ENCODE measurements around the gene CD70.
"Not testable (repeated sequence)": the region's sequence is repeated elsewhere in the genome, so short reads cannot be mapped to it uniquely, and the experiment has no call there.

The CD70 gene

GRCh38 chr19:6586726-6587092 lies 4.2 kb downstream of the CD70 start:
- Histone ChIP-seq H3K9me3 (ENCODE audit: insufficient read depth, low read depth, low read length) (no peaks in the 10 kb centered on the region), H2AFZ (ENCODE audit: low read length) (peak overlapping the region; percentile 78), H3K36me3 (ENCODE audit: insufficient read depth, low read length) (no peaks in the 10 kb centered on the region), H3K9ac (ENCODE audit: low read depth, low read length, poor library complexity, severe bottlenecking) (no peak overlapping the region), H3K4me3 (ENCODE audit: low read length, poor library complexity, severe bottlenecking) (peak overlapping the region; percentile 50), H3K4me2 (ENCODE audit: low read depth, low read length, poor library complexity, severe bottlenecking) (peak overlapping the region; percentile 55), H3K4me1 (ENCODE audit: insufficient read depth, low read length, poor library complexity, severe bottlenecking) (no peaks in the 10 kb centered on the region), H3K79me2 (ENCODE audit: insufficient read depth, low read length) (no peaks in the 10 kb centered on the region), H3K9me2 (replicated peaks; ENCODE audit: low read depth, low read length) (no peaks in the 10 kb centered on the region), H3K27me3 (ENCODE audit: insufficient read depth, low read length, poor library complexity, severe bottlenecking) (peaks cover 6% of the 10 kb centered on the region), H4K20me1 (ENCODE audit: insufficient read depth, low read length, poor library complexity, severe bottlenecking) (no peaks in the 10 kb centered on the region), H3F3A (ENCODE audit: low read depth) (no peaks in the 10 kb centered on the region)
- TF ChIP-seq, protein P1, sequence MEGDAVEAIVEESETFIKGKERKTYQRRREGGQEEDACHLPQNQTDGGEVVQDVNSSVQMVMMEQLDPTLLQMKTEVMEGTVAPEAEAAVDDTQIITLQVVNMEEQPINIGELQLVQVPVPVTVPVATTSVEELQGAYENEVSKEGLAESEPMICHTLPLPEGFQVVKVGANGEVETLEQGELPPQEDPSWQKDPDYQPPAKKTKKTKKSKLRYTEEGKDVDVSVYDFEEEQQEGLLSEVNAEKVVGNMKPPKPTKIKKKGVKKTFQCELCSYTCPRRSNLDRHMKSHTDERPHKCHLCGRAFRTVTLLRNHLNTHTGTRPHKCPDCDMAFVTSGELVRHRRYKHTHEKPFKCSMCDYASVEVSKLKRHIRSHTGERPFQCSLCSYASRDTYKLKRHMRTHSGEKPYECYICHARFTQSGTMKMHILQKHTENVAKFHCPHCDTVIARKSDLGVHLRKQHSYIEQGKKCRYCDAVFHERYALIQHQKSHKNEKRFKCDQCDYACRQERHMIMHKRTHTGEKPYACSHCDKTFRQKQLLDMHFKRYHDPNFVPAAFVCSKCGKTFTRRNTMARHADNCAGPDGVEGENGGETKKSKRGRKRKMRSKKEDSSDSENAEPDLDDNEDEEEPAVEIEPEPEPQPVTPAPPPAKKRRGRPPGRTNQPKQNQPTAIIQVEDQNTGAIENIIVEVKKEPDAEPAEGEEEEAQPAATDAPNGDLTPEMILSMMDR (conservative IDR thresholded peaks at IDR 0.05; ENCODE audit: low read length) = no peak
- TF ChIP-seq EZH2phosphoT487 (IDR thresholded peaks at IDR 0.05; ENCODE audit: borderline replicate concordance) = no peak

- H4K20me1 ChIP-seq (ENCODE audit: insufficient read depth, low read length, poor library complexity, severe bottlenecking) = no peaks in the 10 kb centered on the region
- no peak overlapping the region for H3K4me3 ChIP-seq (ENCODE audit: low read length, poor library complexity, severe bottlenecking)
- H3K4me1 ChIP-seq (ENCODE audit: insufficient read depth, low read length, poor library complexity, severe bottlenecking) = no peaks in the 10 kb centered on the region
- no peaks in the 10 kb centered on the region for H3K36me3 ChIP-seq (ENCODE audit: insufficient read depth, low read length)
- TF ChIP-seq, protein P1 (conservative IDR thresholded peaks at IDR 0.05; ENCODE audit: low read length) = no peak
- no peak for TF ChIP-seq EZH2phosphoT487 (IDR thresholded peaks at IDR 0.05; ENCODE audit: borderline replicate concordance)
- H3K27me3 ChIP-seq (ENCODE audit: insufficient read depth, low read length, poor library complexity, severe bottlenecking) = peaks cover 6% of the 10 kb centered on the region
- H3F3A ChIP-seq (ENCODE audit: low read depth) = no peaks in the 10 kb centered on the region
- no peaks in the 10 kb centered on the region for H3K9me3 ChIP-seq (ENCODE audit: insufficient read depth, low read depth, low read length)
- H3K79me2 ChIP-seq (ENCODE audit: insufficient read depth, low read length) = no peaks in the 10 kb centered on the region
- H3K4me2 ChIP-seq (ENCODE audit: low read depth, low read length, poor library complexity, severe bottlenecking) = no peak overlapping the region
- no peak overlapping the region for H3K9ac ChIP-seq (ENCODE audit: low read depth, low read length, poor library complexity, severe bottlenecking)
- H3K9me2 ChIP-seq (replicated peaks; ENCODE audit: low read depth, low read length) = no peaks in the 10 kb centered on the region
- no peak overlapping the region for H2AFZ ChIP-seq (ENCODE audit: low read length)
These were observed 4.9 kb downstream of the CD70 start for GRCh38 chr19:6586056-6586455.

GRCh38 chr19:6582515-6583484 lies 8.2 kb downstream of the CD70 start:
- not testable (repeated sequence) for H4K20me1 ChIP-seq (ENCODE audit: insufficient read depth, low read length, poor library complexity, severe bottlenecking); H3K4me3 ChIP-seq (ENCODE audit: low read length, poor library complexity, severe bottlenecking); H3K4me1 ChIP-seq (ENCODE audit: insufficient read depth, low read length, poor library complexity, severe bottlenecking); H3F3A ChIP-seq (ENCODE audit: low read depth); H3K27me3 ChIP-seq (ENCODE audit: insufficient read depth, low read length, poor library complexity, severe bottlenecking); H3K9me3 ChIP-seq (ENCODE audit: insufficient read depth, low read depth, low read length); H3K9me2 ChIP-seq (replicated peaks; ENCODE audit: low read depth, low read length); H3K36me3 ChIP-seq (ENCODE audit: insufficient read depth, low read length); H3K4me2 ChIP-seq (ENCODE audit: low read depth, low read length, poor library complexity, severe bottlenecking); H2AFZ ChIP-seq (ENCODE audit: low read length); H3K9ac ChIP-seq (ENCODE audit: low read depth, low read length, poor library complexity, severe bottlenecking); H3K79me2 ChIP-seq (ENCODE audit: insufficient read depth, low read length)

GRCh38 chr19:6580313-6580712 lies 10.6 kb downstream of the CD70 start:
- no peak overlapping the region for H3K4me2 ChIP-seq (ENCODE audit: low read depth, low read length, poor library complexity, severe bottlenecking)
- no peaks in the 10 kb centered on the region for H3K9me2 ChIP-seq (replicated peaks; ENCODE audit: low read depth, low read length)
- no peaks in the 10 kb centered on the region for H3F3A ChIP-seq (ENCODE audit: low read depth)
- TF ChIP-seq EZH2phosphoT487 (IDR thresholded peaks at IDR 0.05; ENCODE audit: borderline replicate concordance) = no peak
- TF ChIP-seq, protein P1 (conservative IDR thresholded peaks at IDR 0.05; ENCODE audit: low read length) = no peak
- no peaks in the 10 kb centered on the region for H3K9me3 ChIP-seq (ENCODE audit: insufficient read depth, low read depth, low read length)
- no peaks in the 10 kb centered on the region for H3K27me3 ChIP-seq (ENCODE audit: insufficient read depth, low read length, poor library complexity, severe bottlenecking)
- H3K9ac ChIP-seq (ENCODE audit: low read depth, low read length, poor library complexity, severe bottlenecking) = no peak overlapping the region
- no peaks in the 10 kb centered on the region for H3K79me2 ChIP-seq (ENCODE audit: insufficient read depth, low read length)
- H3K36me3 ChIP-seq (ENCODE audit: insufficient read depth, low read length) = no peaks in the 10 kb centered on the region
- H3K4me1 ChIP-seq (ENCODE audit: insufficient read depth, low read length, poor library complexity, severe bottlenecking) = peaks cover 3% of the 10 kb centered on the region
- H3K4me3 ChIP-seq (ENCODE audit: low read length, poor library complexity, severe bottlenecking) = no peak overlapping the region
- H4K20me1 ChIP-seq (ENCODE audit: insufficient read depth, low read length, poor library complexity, severe bottlenecking) = no peaks in the 10 kb centered on the region
- H2AFZ ChIP-seq (ENCODE audit: low read length) = no peak overlapping the region
